HEK293 (cell line): ENCODE measurements around the gene THSD7A.

ENCODE experiments used
- CTCF ChIA-PET: fragments of 350-600 bp; formaldehyde crosslinking; extraction: SDS; loops from one replicate; lab custom pipeline; 2021; ENCODE audit warnings: antibody characterized with exemption; lab: Yijun Ruan, JAX
- POLR2A ChIA-PET: fragments of 300-600 bp; formaldehyde crosslinking; extraction: SDS; loops from one replicate; lab custom pipeline; 2020; ENCODE audit warnings: antibody characterized with exemption, inconsistent platforms; lab: Yijun Ruan, JAX
- H3K27ac ChIP-seq: fragments of 200-500 bp; sonication (Bioruptor generic); 2 replicates; pipeline ENCODE4 v1.5.1; 2014; ENCODE audit warnings: low read depth, low read length, control low read depth, inconsistent platforms; ENCODE audit errors: extremely low read depth
- H3K36me3 ChIP-seq, 2 experiments: fragments of 200-500 bp in 1 of 2; sonication (Bioruptor generic) in 1 of 2; 1 replicate in 1 of 2; 2 replicates in 1 of 2; pipeline ENCODE4 v1.5.1; 2014 to 2017; ENCODE audit warnings: inconsistent platforms in 2 of 2, low read length in 2 of 2; ENCODE audit not compliant: control insufficient read depth in 2 of 2, insufficient read depth in 1 of 2
- H3K4me1 ChIP-seq: fragments of 200-500 bp; sonication (Bioruptor generic); 2 replicates; pipeline ENCODE4 v1.5.1; 2014; ENCODE audit warnings: mild to moderate bottlenecking, low read length, inconsistent platforms; ENCODE audit not compliant: control insufficient read depth, insufficient read depth
- H3K4me3 ChIP-seq: 2 replicates; pipeline ENCODE4 v1.5.1; 2011; ENCODE audit warnings: low read depth, mild to moderate bottlenecking, control low read depth, low read length, moderate library complexity
- H3K9me3 ChIP-seq: fragments of 200-500 bp; sonication (Bioruptor generic); 2 replicates; pipeline ENCODE4 v1.5.1; 2014; ENCODE audit warnings: low read depth, low read length, inconsistent platforms; ENCODE audit not compliant: control insufficient read depth, insufficient read depth
- GLIS1 ChIP-seq: fragments of 450-650 bp; formaldehyde crosslinking; IDR thresholded peaks from 2 replicates; pipeline ENCODE4 v1.5.1; 2016; ENCODE audit warnings: missing biosample characterization, missing genetic modification characterization
- HOXA7 ChIP-seq: sonication (generic); formaldehyde crosslinking; IDR thresholded peaks from 2 replicates; pipeline ENCODE4 v1.8.1; 2022; ENCODE audit warnings: missing genetic modification reagents, borderline replicate concordance
- HOXC10 ChIP-seq: sonication (generic); formaldehyde crosslinking; IDR thresholded peaks from 2 replicates; pipeline ENCODE4 v1.8.1; 2023; ENCODE audit warnings: mild to moderate bottlenecking, missing genetic modification reagents
- MYNN ChIP-seq: fragments of 450-650 bp; formaldehyde crosslinking; IDR thresholded peaks from 2 replicates; pipeline ENCODE4 v1.5.1; 2016; ENCODE audit warnings: missing biosample characterization, missing genetic modification characterization, borderline replicate concordance
- ZBTB11 ChIP-seq: fragments of 450-650 bp; formaldehyde crosslinking; conservative IDR thresholded peaks from 2 replicates; pipeline ENCODE4 v1.5.1; 2016; ENCODE audit warnings: low read depth, missing biosample characterization, missing genetic modification characterization
- ZBTB48 ChIP-seq: fragments of 450-650 bp; formaldehyde crosslinking; IDR thresholded peaks from 2 replicates; pipeline ENCODE4 v1.5.1; 2016; ENCODE audit warnings: missing biosample characterization, missing genetic modification characterization
- ZFHX2 ChIP-seq: fragments of 450-650 bp; formaldehyde crosslinking; conservative IDR thresholded peaks from 2 replicates; pipeline ENCODE4 v1.5.1; 2016; ENCODE audit warnings: missing biosample characterization, missing genetic modification characterization
- ZNF138 ChIP-seq: fragments of 450-650 bp; formaldehyde crosslinking; IDR thresholded peaks from 2 replicates; pipeline ENCODE4 v1.5.1; 2016; ENCODE audit warnings: missing biosample characterization, missing genetic modification characterization, borderline replicate concordance
- ZNF157 ChIP-seq: fragments of 450-650 bp; formaldehyde crosslinking; IDR thresholded peaks from 2 replicates; pipeline ENCODE4 v1.5.1; 2016; ENCODE audit warnings: missing biosample characterization, missing genetic modification characterization
- ZNF211 ChIP-seq: fragments of 450-650 bp; formaldehyde crosslinking; IDR thresholded peaks from 2 replicates; pipeline ENCODE4 v1.5.1; 2016; ENCODE audit warnings: low read depth, missing biosample characterization, missing genetic modification characterization
- ZNF23 ChIP-seq: fragments of 450-650 bp; formaldehyde crosslinking; IDR thresholded peaks from 2 replicates; pipeline ENCODE4 v1.5.1; 2016; ENCODE audit warnings: missing biosample characterization, missing genetic modification characterization, borderline replicate concordance
- ZNF280C ChIP-seq: fragments of 450-650 bp; formaldehyde crosslinking; IDR thresholded peaks from 2 replicates; pipeline ENCODE4 v1.5.1; 2016; ENCODE audit warnings: missing biosample characterization, missing genetic modification characterization
- ZNF354C ChIP-seq: fragments of 450-650 bp; formaldehyde crosslinking; IDR thresholded peaks from 2 replicates; pipeline ENCODE4 v1.5.1; 2016; ENCODE audit warnings: missing biosample characterization, missing genetic modification characterization, low read depth, borderline replicate concordance
- ZNF416 ChIP-seq: fragments of 450-650 bp; formaldehyde crosslinking; IDR thresholded peaks from 2 replicates; pipeline ENCODE4 v1.5.1; 2016; ENCODE audit warnings: missing biosample characterization, missing genetic modification characterization
- ZNF423 ChIP-seq: fragments of 450-650 bp; formaldehyde crosslinking; IDR thresholded peaks from 2 replicates; pipeline ENCODE4 v1.5.1; 2016; ENCODE audit warnings: missing biosample characterization, missing genetic modification characterization
- ZNF549 ChIP-seq: fragments of 450-650 bp; IDR thresholded peaks from 2 replicates; pipeline ENCODE4 v1.5.1; 2018; ENCODE audit warnings: missing biosample characterization, missing genetic modification characterization, mild to moderate bottlenecking, inconsistent platforms, moderate library complexity
- ZNF560 ChIP-seq: fragments of 450-650 bp; formaldehyde crosslinking; IDR thresholded peaks from 2 replicates; pipeline ENCODE4 v1.5.1; 2017; ENCODE audit warnings: missing biosample characterization, missing genetic modification characterization, borderline replicate concordance
- ZNF585B ChIP-seq: fragments of 450-650 bp; formaldehyde crosslinking; IDR thresholded peaks from 2 replicates; pipeline ENCODE4 v1.5.1; 2016; ENCODE audit warnings: missing biosample characterization, missing genetic modification characterization
- ZNF621 ChIP-seq: fragments of 450-650 bp; formaldehyde crosslinking; IDR thresholded peaks from 2 replicates; pipeline ENCODE4 v1.5.1; 2017; ENCODE audit warnings: missing biosample characterization, missing genetic modification characterization
- ZNF624 ChIP-seq: fragments of 450-650 bp; formaldehyde crosslinking; IDR thresholded peaks from 2 replicates; pipeline ENCODE4 v1.5.1; 2017; ENCODE audit warnings: missing biosample characterization, missing genetic modification characterization
- ZNF664 ChIP-seq: fragments of 450-650 bp; formaldehyde crosslinking; IDR thresholded peaks from 2 replicates; pipeline ENCODE4 v1.5.1; 2016; ENCODE audit warnings: missing biosample characterization, missing genetic modification characterization
- ZNF777 ChIP-seq: fragments of 450-650 bp; formaldehyde crosslinking; IDR thresholded peaks from 2 replicates; pipeline ENCODE4 v1.5.1; 2017; ENCODE audit warnings: missing biosample characterization, missing genetic modification characterization, borderline replicate concordance
- ZNF785 ChIP-seq: fragments of 450-650 bp; formaldehyde crosslinking; IDR thresholded peaks from 2 replicates; pipeline ENCODE4 v1.5.1; 2016; ENCODE audit warnings: missing biosample characterization, missing genetic modification characterization
- ZSCAN23 ChIP-seq: fragments of 450-650 bp; formaldehyde crosslinking; IDR thresholded peaks from 2 replicates; pipeline ENCODE4 v1.5.1; 2016; ENCODE audit warnings: missing biosample characterization, missing genetic modification characterization
- TF ChIP-seq, protein P1 (sequence below): sonication (generic); formaldehyde crosslinking; IDR thresholded peaks from 2 replicates; pipeline ENCODE4 v1.8.1; 2022; ENCODE audit warnings: mild to moderate bottlenecking, moderate library complexity, missing genetic modification reagents
- TF ChIP-seq, protein P2 (sequence below): fragments of 450-650 bp; formaldehyde crosslinking; IDR thresholded peaks from 2 replicates; pipeline ENCODE4 v1.5.1; 2016; ENCODE audit warnings: missing biosample characterization, missing genetic modification characterization

Gene THSD7A

GRCh38 chr7:11810043-11810625 lies 21.9 kb downstream of the THSD7A start:
- Histone ChIP-seq H3K36me3 (no peaks in the 10 kb centered on the region), H3K4me3 (no peak overlapping the region), H3K4me1 (no peaks in the 10 kb centered on the region), H3K9me3 (no peaks in the 10 kb centered on the region), H3K27ac (no peak overlapping the region)
- no peak for TF ChIP-seq ZNF585B
- TF ChIP-seq ZNF785 (tag by site-specific recombination), result no peak
- TF ChIP-seq GLIS1 (tag by site-specific recombination), result no peak
- no peak for TF ChIP-seq ZSCAN23 (tag by site-specific recombination)
- no peak for TF ChIP-seq ZBTB48 (tag by site-specific recombination)
- TF ChIP-seq ZNF621 (tag by site-specific recombination), result no peak
- no peak for TF ChIP-seq HOXA7 (CRISPR knock-in tag)
- TF ChIP-seq ZNF624, result no peak
- no peak for TF ChIP-seq ZNF157
- no peak for TF ChIP-seq ZNF416 (tag by site-specific recombination)
- TF ChIP-seq ZNF354C (tag by site-specific recombination), result no peak
- no peak for TF ChIP-seq ZNF23
- no peak for TF ChIP-seq ZNF423 (tag by site-specific recombination)
- POLR2A ChIA-PET, result no interaction called here
- CTCF ChIA-PET, result interaction anchor here (0.5 to 0.7 kb wide), 2 partner anchors 687 to 711 kb away, joined by 3 to 4 read pairs; no protein-coding TSS in a partner anchor

GRCh38 chr7:11807000-11807399 lies 25.0 kb downstream of the THSD7A start:
- H3K4me3 ChIP-seq, result no peak overlapping the region
- POLR2A ChIA-PET, result no interaction called here
- TF ChIP-seq ZNF211 (tag by site-specific recombination) (no peak), ZNF416 (tag by site-specific recombination) (no peak), ZBTB11 (no peak), ZNF138 (no peak), HOXC10 (CRISPR knock-in tag) (no peak), ZFHX2 (tag by site-specific recombination) (no peak), ZNF549 (tag by site-specific recombination) (no peak), ZNF664 (no peak), ZNF560 (tag by site-specific recombination) (no peak), ZNF280C (tag by site-specific recombination) (no peak), ZNF777 (no peak), MYNN (no peak)
- TF ChIP-seq, protein P1, sequence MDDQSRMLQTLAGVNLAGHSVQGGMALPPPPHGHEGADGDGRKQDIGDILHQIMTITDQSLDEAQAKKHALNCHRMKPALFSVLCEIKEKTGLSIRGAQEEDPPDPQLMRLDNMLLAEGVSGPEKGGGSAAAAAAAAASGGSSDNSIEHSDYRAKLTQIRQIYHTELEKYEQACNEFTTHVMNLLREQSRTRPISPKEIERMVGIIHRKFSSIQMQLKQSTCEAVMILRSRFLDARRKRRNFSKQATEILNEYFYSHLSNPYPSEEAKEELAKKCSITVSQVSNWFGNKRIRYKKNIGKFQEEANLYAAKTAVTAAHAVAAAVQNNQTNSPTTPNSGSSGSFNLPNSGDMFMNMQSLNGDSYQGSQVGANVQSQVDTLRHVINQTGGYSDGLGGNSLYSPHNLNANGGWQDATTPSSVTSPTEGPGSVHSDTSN (CRISPR knock-in tag), result no peak
- TF ChIP-seq, protein P2, sequence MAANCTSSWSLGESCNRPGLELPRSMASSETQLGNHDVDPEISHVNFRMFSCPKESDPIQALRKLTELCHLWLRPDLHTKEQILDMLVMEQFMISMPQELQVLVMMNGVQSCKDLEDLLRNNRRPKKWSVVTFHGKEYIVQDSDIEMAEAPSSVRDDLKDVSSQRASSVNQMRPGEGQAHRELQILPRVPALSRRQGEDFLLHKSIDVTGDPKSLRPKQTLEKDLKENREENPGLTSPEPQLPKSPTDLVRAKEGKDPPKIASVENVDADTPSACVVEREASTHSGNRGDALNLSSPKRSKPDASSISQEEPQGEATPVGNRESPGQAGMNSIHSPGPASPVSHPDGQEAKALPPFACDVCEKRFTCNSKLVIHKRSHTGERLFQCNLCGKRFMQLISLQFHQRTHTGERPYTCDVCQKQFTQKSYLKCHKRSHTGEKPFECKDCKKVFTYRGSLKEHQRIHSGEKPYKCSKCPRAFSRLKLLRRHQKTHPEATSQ (tag by site-specific recombination), result no peak
- TF ChIP-seq, all 188 proteins: peak for 0
- CTCF ChIA-PET, result no interaction called here
- no peaks in the 10 kb centered on the region for H3K36me3 ChIP-seq
- H3K9me3 ChIP-seq, result no peaks in the 10 kb centered on the region
- H3K4me1 ChIP-seq, result no peaks in the 10 kb centered on the region
- H3K27ac ChIP-seq, result no peak overlapping the region
